GM21423 (cell line): Measurements from ENCODE around the gene KRT82.

Experiments
- ATAC-seq: cut with Tn5 transposase; IDR thresholded peaks from one replicate; pipeline ENCODE4 v1.9.1; 2021; ENCODE audit warnings: mild to moderate bottlenecking, moderate library complexity; ENCODE audit not compliant: unreplicated experiment

Gene KRT82

DNA sequence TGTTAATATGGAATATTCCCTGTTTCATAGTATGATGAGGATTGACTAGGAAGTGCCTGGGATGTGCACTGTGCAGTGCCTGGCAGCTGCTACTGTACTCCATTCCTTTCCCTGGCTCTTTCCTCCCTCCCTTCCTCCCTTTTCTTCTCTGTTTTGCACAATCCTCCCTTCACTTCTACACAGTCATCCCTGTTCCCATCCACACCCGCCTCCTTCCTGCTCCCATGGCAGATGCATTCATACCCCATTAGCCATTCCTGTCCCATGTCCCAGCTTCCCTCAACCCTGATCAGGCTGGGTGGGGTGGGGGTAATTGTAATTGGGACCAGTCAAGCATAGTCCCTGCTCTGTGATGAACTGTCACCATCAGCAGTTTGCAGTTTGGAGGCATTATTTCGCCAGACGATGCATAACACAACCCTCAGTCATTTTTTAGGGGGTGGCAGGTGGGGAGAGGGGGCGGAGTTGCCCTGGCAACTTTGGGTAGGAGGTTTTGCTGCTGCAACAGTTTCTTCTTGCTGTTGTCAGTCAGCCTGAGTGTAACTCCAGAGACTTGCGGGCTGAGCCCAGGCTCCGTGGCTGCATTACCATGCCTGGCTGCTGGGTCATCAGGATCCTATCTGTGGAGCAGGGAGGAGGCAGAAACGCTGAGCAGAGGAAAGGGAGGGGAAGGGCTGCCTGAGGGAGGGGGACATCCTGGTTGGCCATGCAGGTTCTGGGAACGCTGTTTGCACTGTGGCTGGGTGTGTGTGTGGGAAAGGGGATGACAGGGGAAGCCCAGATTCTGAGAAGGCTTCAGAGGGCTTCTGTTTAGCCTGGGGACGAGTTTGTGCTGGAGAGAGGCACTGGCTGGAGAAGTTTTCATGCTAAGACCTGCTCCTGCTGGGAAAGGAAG is 16.6 kb downstream of the KRT82 start:
- no peak for ATAC-seq

DNA sequence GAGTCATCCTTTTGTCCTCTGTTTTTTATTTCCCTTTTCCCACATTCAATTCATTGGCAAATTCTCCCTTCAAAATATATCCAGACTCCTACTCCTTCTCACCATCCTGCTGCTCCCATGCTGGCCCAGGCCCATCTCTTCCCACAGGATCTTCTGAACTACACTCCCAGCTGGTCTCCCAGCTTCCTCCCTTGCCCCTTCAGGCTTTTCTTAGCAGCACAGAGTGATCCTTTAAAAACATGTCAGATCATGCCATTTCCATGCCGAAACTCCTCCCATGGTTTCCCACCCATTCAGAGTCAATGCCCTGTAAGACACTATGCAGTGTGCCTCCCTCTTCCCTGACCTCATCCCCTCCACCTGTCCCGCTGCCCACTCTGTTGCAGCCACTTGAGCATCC is 18.3 kb downstream of the KRT82 start:
- ATAC-seq: no peak

DNA sequence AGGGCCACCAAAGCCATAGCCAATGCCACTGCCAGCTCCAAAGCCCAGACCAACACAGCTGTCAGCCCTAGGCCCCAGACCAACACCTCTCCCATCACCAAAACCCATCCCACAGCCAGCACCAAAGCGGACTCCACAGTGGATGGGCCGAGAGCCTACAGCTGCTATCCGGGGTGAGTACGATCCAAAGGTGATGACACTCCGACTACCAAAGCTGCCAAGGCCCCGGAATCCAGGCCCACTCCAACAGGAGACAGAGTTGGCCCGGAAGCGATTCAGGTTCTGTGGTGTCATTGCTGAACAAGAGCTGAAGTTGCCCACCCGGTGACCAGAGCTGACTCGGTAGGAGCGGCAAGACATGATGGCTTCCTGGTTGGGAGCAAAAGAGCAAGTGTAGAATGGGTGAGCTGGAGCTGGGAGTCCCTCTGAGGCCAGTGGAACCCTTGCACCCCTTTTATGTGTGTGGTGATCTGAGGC is 20.9 kb downstream of the KRT82 start, which contains the start of gene KRT84:
Gene KRT84, minus strand, starts transcription at position 427 of the 477 bp plus-strand sequence. Its CDS starts 67 bp downstream, at position 360.
- no peak for ATAC-seq

DNA sequence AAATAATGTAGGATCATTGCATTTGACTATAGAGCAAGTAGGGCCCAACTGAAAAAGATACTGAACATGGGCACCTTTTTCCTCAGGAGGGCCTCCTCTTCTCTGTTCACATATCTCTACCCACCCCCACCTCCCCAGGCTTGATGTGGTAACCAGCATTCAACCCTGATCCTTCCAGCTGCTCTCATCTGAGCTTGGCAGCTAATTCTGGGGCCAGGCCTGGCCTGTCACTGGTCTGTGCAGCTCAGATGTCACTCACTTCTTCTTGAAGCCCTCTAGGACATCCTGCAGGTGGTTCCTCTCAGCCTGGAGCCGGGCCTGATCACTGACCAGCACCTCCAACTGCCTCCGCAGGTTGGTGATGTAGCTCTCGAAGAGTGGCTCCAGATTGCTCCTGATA is 22.8 kb downstream of the KRT82 start:
- ATAC-seq: no peak

DNA sequence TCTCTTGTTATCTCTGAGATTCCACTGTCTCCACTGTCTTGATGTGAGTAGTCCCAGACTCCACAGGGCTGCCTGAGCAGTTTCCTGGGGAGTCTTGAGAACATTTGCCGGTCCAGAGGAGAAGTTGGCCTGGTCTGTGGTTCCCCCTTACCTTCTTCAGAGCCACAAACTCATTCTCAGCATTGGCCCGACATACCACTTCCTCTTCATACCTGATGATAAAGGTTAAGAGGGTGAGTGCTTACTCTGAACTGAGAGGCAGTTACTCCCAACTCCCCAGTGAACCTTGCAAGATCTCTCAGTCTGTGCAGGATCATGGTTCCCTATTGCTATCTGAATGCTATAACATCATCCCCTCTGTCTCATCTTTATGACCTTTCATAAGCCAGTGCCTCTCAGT is 23.3 kb downstream of the KRT82 start:
- no peak for ATAC-seq

DNA sequence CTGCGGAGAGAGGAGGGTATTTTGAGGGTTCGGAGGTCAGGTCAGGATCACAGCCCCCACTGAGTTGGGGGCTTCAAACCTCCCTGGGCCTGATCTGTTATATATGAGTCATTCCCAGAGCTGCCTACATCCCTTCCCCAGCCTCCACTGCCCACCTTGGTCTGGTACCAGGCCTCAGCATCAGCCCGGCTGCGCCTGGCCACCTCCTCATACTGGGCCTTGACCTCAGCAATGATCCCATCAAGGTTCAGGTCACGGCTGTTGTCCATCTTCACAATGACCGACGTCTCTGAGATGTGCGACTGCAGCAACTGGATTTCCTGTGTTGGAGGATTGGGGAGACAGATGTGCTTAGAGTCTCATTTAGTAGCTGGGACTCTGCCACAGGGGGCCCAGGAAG is 24.9 kb downstream of the KRT82 start:
- ATAC-seq: no peak

DNA sequence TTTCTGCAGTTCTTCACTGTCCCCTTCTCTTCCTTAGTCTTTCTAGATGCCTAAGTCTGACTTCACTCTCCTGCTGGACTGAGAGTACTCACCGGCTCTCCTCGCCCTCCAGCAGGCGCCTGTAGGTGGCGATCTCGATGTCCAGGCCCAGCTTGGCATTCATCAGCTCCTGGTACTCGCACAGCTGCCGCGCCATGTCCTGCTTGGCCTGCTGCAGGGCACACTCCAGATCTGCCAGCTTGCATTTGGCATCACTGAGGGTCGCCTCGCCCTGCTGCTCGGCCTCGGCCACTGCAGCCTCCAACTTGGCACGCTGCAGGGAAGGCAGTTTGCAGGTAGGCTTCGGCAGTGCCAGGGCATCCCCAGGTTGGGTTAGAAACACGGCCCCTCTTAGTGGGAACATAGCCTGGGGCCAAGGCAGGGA is 25.9 kb downstream of the KRT82 start:
- no peak for ATAC-seq

DNA sequence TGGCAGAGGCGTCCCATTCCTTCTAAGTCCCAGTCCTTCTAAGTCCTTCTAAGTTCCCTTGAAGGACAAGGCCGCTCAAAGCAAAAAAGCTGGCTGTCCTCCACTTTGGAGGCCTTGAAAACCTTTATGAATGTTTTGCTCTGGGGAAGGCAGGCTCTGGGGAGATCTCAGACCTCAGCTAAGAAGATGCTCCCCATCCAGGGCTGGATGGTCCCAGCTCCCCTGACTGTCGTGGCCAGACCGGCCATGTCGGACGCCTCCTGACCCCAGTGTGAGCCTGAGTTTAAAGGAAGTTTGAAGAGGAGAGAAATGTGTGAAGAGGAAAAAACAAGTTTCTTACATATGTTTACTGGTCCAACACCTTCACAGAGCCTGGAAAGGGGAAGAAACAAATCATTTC is 26.6 kb downstream of the KRT82 start:
- no peak for ATAC-seq

DNA sequence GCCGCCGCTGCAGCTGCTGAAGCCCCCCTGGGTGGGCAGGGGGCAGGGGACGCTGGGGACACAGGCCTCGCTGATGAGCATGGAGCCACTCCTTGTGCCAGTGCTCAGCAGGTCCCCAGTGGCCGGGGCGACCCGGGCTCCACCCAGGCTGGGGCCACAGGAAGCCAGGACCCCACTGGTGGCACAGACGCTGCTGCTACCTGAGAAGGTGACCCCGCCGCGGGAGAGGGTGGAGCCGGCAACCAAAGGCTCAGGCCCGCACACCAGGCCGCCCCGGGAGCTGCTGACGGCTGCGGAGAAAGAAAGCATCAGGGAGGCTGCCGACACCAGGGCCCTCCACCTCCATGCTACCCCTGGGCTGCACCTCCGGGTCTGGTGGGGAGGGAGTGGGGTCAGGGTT is 28.0 kb downstream of the KRT82 start:
- no peak for ATAC-seq

DNA sequence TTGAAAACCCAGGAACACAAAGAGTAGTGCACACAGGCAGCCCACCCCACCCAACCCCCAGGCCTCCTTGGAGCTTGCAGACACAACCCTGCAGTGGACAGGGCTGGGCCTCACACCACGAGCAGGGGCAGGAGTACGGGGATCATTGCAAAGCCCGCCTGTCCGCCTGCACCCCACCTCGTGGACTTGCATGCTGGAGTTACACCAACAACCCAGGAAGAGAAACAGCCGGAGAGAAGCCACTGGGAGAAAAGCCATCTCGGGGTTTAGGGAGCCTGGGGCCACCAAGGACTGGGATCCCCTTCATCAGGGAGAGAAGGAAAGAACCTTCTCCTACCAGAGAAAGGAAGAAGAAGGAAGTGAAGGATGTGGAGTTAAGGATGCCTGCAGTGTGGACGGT is 28.9 kb downstream of the KRT82 start:
- ATAC-seq: no peak

DNA sequence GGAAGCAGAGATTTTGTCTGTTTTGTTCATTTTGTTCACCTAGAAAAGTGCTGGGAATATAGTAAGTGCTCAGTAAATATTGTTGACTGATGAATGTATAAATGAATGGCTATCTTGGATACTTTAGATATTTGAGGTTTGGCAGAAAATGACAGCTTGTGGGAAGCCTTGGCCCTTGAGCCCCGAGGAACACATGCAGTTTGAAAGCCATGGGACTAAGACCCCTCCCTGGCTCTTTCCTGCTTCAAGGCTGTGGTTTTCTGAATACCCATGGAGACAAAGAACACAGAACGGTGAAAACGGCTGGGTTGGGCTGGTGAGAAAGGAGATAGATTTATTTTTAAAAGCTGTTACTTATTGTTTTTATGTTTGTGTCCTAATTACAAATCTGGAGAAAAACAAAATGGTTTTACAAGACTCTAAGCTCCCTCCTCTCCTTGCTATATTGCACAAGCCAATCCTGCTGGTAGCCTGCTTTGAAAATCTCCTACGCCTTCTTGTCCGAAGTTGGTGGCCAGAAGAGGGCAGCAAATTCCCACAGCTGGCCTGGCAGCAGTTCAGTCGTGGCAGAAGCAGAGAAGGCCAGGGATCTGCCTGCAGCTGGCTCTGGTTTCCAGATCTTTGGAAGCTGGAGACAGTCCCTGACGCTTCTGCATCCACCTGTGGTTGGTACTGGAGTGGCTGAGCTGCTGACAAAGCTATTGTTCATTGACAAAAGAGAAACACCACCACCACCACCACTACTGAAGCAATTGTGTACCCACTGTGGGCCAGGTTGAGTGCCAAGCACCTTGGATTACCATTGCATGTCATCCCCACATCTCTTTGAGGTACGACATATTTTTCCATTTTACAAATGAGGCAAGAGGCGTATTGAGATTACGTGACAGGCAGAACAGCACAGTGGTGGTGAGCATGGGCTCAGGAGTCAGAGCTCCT is 33.6 kb downstream of the KRT82 start:
- ATAC-seq: no peak

DNA sequence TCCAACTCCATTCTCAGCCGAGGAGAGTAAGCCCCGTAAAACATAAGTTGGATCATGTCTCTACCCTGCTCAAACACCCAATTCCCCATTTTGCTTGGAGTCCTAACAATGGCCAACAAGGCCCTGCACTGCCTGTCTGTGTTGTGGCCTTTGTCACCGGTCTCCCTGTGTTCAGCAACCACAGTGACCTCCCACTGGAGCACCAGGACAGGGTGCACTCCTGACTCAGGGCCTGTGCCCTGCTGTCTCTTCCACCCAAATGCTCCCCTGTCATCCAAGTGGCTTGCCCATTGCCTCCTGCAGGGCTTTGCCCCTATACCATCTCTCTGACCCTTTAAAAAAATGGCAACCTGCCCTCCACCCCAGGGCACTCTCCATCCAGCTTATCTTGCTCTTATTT is 34.4 kb downstream of the KRT82 start:
- ATAC-seq: no peak

DNA sequence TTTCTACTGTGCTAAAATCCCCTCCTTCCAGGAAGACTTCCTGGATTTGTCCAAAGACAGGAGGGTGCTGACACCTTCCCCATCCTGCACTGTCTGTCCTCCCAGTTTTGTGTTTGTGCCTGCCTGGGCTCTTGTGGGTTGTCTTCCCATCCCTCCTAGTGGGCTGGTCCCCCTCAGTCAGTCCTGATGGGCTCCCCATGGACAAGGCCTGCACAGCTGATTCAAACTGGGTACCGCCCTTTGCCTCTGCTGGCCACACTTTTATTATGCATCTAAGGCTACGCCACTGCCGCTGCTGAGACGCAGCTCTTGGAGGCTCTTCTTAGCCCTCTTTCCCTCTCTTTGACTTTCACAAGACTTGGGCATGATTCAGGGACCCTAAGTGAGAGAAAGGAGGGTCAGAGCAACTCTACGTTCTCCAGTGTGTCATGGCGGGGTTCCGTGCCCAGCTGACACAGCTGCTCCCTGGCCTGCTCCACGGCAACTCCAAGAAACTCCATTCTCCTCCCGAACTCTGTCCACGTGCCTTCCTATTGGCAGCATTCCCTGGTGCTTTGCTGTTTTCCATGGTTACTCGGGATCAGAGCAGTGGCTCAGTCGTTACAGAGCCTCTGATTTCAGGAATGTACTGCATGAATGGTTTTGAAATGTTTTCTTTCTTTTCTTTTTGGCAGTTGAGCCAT is 35.1 kb downstream of the KRT82 start:
- no peak for ATAC-seq

DNA sequence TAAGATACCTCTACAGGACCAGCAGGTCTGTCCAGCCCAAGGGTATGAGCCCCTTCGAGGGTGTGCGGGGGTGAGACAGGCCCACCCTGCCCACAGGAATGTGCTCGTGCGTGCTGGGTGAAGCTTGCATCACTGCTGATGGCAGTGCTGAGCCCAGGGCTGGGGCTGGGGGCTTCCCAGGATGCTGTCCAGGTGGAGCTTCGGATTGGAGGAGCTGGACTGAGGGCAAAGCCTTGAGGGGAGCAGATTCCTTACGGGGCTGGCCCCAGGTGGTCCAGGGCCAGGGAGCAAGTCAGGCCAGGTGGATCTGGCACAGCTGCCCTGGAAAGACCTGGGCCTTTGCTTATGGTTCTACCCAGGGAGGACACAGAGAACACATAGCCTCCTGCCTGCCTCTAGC is 36.3 kb downstream of the KRT82 start:
- no peak for ATAC-seq

DNA sequence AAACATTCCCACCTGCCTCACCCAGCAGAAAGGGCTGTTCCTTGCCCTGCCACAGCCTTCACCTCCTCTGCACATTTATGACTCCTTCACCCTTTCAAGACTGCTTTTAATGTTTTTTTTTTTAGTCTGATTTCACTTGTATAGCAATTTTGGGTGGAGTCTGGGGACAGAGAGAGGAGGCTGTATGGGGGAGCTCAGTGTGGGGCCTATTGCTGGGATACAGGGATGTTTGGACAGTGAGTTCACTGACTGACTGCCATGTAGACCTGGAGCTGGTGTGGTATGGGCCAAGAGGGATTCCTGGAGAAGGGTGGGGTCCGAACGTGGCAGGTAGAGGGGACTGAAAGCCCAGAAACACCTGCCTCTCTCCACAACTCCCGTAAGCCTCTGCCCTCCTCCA is 36.9 kb downstream of the KRT82 start:
- no peak for ATAC-seq

DNA sequence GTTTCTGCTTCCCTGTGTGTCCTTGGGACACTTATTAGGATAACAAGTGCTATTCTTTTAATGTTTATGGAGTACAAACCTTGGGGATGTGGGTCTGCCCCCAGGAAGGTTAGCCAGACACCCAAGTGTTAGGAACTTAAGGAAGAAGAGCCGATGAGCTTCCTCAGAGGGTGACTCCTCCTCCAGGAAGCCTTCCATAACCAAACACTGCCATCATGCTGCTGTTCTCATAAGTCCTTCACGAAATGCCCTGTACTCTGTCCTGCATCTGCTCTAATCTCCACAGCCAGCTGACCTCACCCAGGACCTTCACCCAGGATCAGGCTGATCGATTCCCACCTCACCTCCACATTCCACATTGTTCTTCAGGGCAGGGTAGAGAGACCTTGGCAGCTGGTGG is 37.6 kb downstream of the KRT82 start:
- ATAC-seq: no peak

DNA sequence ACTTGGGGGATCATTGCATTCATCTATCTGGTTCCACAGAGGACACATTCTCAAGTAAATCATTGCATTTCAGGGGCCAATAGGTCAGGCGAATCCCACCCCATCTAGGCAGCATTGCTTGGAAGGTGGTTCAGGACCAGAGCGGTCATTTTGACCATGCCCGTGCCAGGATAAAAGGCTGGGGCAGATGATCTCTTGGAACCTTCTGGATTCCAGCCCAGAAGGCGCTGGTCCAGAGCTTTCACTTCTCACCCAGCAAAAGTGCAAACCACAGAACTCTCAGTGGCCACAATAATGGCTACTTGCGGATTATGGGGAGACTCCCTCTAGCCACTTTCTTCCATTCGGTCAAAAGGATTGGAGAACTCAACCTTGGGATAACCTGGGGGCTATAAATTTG is 38.3 kb downstream of the KRT82 start:
- no peak for ATAC-seq

DNA sequence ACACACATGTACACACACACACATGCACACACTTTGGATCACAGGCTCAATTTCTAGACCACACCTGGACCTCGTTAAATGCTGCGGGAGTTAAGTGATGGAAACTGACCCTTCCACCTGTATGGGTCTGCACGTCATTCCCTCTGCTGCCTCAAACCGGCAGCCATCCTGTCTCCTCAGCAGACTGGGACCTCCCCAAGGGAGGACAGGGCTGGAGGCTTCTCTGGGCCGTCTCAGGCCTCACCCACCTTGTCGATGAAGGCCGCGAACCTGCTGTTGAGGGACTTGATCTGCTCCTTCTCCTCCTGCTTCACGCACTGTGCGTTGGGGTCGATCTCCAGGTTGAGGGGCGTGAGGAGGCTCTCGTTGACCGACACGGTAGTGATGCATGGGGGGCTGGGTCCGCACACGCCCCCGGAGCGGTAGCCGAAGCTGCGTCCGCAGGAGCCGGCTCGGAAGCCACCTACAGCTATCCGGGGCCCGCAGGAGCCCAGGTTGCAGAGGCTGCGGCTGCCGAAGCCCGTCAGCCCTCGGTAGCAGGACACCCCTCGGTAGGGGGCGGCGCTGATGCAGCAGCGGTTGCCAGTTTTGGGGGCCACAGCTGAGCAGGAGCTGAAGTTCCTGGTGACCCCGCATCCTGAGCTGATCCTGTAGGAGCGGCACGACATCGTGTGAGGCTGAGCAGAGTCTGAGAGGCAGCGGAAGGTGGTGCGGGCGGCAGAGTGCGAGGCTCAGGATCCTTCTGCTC is 39.2 kb downstream of the KRT82 start, which contains the start of gene KRT85:
Gene KRT85, minus strand, starts transcription at position 744 of the 748 bp plus-strand sequence. Its CDS starts 76 bp downstream, at position 668.
- no peak for ATAC-seq

DNA sequence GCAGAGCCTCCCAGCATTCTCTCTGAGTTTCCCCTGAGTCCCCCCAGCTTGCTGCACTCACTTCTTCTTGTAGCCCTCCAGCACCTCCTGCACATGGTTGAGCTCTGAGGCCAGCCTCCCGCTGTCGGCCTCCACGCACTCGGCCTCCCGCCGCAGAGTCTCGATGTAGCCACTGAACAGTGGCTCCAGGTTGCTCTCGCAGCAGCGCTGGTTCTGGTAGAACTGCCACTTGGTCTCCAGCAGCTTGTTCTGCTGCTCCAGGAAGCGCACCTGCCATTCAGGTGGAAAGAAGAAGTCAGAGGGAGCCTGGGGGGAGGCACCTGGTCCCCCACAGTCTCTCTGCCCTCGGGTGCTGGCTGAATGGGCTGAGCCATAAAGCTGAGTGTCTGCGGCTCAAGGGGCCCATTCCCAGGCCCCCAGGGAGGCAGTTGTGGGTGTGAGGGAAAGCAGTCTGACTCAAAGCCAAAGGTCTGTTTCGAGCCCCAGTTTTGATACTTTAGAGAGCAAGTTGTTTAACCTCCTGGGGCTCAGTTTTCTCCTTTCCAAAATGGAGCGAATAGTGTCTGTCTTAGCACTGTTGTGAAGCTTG is 41.1 kb downstream of the KRT82 start:
- no peak for ATAC-seq

DNA sequence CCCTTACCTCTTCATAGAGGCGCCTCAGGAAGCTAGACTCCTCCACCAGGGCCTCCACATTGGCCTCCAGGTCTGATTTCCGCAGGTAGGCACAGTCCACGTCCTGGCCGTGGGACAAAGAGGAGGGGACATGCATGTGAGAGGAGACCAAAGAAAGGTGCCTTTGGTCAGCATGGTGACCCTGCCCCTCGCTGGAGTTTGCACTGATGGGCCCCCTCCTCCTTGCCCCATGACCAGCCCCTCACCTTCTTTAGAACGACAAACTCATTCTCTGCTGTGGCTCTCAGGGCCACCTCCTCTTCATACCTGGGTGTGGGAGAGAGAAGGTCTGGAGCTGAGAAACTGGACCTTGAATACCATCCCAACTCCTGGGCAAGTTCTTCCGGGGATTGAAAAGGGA is 42.1 kb downstream of the KRT82 start:
- ATAC-seq: no peak
